Astrocyte (in vitro differentiated cells and primary cell): ENCODE results near the gene LAMB4. TPM values are rescaled to one million over a fixed set of nuclear protein-coding genes. Genes with fewer than 3 reads are reported as not detected.

ENCODE experiments used
- DNase-seq: peaks from one replicate; pipeline ENCODE4 v3.0.0-alpha.2; 2010; ENCODE audit warnings: low read depth
- FAIRE-seq: peaks from 2 replicates; lab custom pipeline; 2011; peaks lifted over from hg19 to GRCh38; lab: Jason Lieb, UNC
- H2AFZ ChIP-seq: 2 replicates; pipeline ENCODE4 v1.6.0; 2012; ENCODE audit warnings: low read depth, low read length, inconsistent platforms
- H3K27ac ChIP-seq: 2 replicates; pipeline ENCODE4 v1.5.1; 2011; ENCODE audit warnings: low read depth, low read length, inconsistent platforms
- H3K27me3 ChIP-seq: 2 replicates; pipeline ENCODE4 v1.6.0; 2011; ENCODE audit warnings: low read length, inconsistent platforms; ENCODE audit not compliant: insufficient read depth
- H3K36me3 ChIP-seq: 2 replicates; pipeline ENCODE4 v1.5.1; 2011; ENCODE audit warnings: low read length, inconsistent platforms; ENCODE audit not compliant: insufficient read depth
- H3K4me1 ChIP-seq: 2 replicates; pipeline ENCODE4 v1.5.1; 2011; ENCODE audit warnings: low read length, inconsistent platforms; ENCODE audit not compliant: insufficient read depth
- H3K4me2 ChIP-seq: 2 replicates; pipeline ENCODE4 v1.6.0; 2012; ENCODE audit warnings: low read length, inconsistent platforms
- H3K4me3 ChIP-seq: 2 replicates; pipeline ENCODE4 v1.5.1; 2011; ENCODE audit warnings: low read depth, mild to moderate bottlenecking, low read length, inconsistent platforms; ENCODE audit not compliant: insufficient read depth
- H3K79me2 ChIP-seq: 2 replicates; pipeline ENCODE4 v1.6.0; 2012; ENCODE audit warnings: mild to moderate bottlenecking, low read length, inconsistent platforms; ENCODE audit not compliant: insufficient read depth
- H3K9ac ChIP-seq: 2 replicates; pipeline ENCODE4 v1.6.0; 2012; ENCODE audit warnings: mild to moderate bottlenecking, low read length, inconsistent platforms
- H3K9me3 ChIP-seq: 2 replicates; pipeline ENCODE4 v1.5.1; 2012; ENCODE audit warnings: low read depth, mild to moderate bottlenecking, low read length, inconsistent platforms; ENCODE audit not compliant: insufficient read depth
- H4K20me1 ChIP-seq: 2 replicates; pipeline ENCODE4 v1.6.0; 2012; ENCODE audit warnings: low read length, inconsistent platforms; ENCODE audit not compliant: insufficient read depth
- H3K27ac Mint-ChIP-seq: one replicate; pipeline ENCODE4 v1.8.0; 2021; ENCODE audit warnings: mild to moderate bottlenecking, mixed read lengths; ENCODE audit not compliant: unreplicated experiment
- H3K27me3 Mint-ChIP-seq: one replicate; pipeline ENCODE4 v1.8.0; 2021; ENCODE audit warnings: low read depth, mixed read lengths; ENCODE audit not compliant: unreplicated experiment
- H3K36me3 Mint-ChIP-seq: one replicate; pipeline ENCODE4 v1.8.0; 2021; ENCODE audit warnings: low read depth, mixed read lengths; ENCODE audit not compliant: unreplicated experiment
- H3K4me1 Mint-ChIP-seq: one replicate; pipeline ENCODE4 v1.8.0; 2021; ENCODE audit warnings: low read depth, mixed read lengths; ENCODE audit not compliant: unreplicated experiment
- H3K4me3 Mint-ChIP-seq: one replicate; pipeline ENCODE4 v1.8.0; 2021; ENCODE audit warnings: mild to moderate bottlenecking, moderate library complexity, mixed read lengths; ENCODE audit not compliant: unreplicated experiment
- H3K9me3 Mint-ChIP-seq: one replicate; pipeline ENCODE4 v1.8.0; 2021; ENCODE audit warnings: mild to moderate bottlenecking, mixed read lengths; ENCODE audit not compliant: unreplicated experiment
- EZH2 ChIP-seq: IDR thresholded peaks from 2 replicates; pipeline ENCODE4 v1.6.1; 2012; ENCODE audit warnings: mild to moderate bottlenecking, low read length, inconsistent platforms; ENCODE audit not compliant: insufficient read depth
- total RNA-seq: library from RNA; stranded (reverse); gene quantifications from 2 replicates; pipeline ENCODE4 v1.2.1, GENCODE V29; 2021
- TF ChIP-seq, protein P1 (sequence below): IDR thresholded peaks from 2 replicates; pipeline ENCODE4 v1.5.1; 2011; ENCODE audit warnings: low read depth, mild to moderate bottlenecking, inconsistent platforms, low read length, moderate library complexity; ENCODE audit not compliant: insufficient read depth

The LAMB4 gene
- total RNA-seq, 1 donor from 2014 or later, result 0.16 TPM

DNA sequence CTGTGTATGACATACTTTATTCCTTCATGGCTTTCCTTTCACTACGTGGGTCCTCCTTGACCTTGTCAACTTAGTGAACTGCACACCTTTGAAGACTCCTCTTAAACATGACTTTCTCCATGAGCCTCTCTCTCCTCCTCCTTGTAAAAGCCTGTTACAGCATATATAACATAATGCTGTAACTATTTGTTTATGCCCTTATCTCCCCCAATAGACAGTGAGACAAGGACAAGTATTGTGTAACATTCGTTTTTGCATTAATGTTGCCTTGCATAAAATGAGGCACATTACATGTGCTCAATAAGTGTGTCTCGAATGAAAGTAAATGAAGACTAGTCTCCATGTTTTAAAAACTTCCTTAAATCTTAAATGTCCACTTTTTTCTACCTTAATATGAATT lies 122.9 kb downstream of the LAMB4 start:
- Mint-ChIP-seq H3K4me3 (no peak overlapping the region), H3K27me3 (peaks cover 16% of the 10 kb centered on the region), H3K9me3 (peaks cover 2% of the 10 kb centered on the region), H3K36me3 (no peaks in the 10 kb centered on the region), H3K4me1 (peaks cover 10% of the 10 kb centered on the region), H3K27ac (no peak overlapping the region)
- peaks cover 14% of the 10 kb centered on the region for H3K4me1 ChIP-seq
- no peak overlapping the region for H3K4me2 ChIP-seq
- H3K4me3 ChIP-seq, result no peak overlapping the region
- no peak for DNase-seq
- no peaks in the 10 kb centered on the region for H3K27me3 ChIP-seq
- TF ChIP-seq, protein P1, sequence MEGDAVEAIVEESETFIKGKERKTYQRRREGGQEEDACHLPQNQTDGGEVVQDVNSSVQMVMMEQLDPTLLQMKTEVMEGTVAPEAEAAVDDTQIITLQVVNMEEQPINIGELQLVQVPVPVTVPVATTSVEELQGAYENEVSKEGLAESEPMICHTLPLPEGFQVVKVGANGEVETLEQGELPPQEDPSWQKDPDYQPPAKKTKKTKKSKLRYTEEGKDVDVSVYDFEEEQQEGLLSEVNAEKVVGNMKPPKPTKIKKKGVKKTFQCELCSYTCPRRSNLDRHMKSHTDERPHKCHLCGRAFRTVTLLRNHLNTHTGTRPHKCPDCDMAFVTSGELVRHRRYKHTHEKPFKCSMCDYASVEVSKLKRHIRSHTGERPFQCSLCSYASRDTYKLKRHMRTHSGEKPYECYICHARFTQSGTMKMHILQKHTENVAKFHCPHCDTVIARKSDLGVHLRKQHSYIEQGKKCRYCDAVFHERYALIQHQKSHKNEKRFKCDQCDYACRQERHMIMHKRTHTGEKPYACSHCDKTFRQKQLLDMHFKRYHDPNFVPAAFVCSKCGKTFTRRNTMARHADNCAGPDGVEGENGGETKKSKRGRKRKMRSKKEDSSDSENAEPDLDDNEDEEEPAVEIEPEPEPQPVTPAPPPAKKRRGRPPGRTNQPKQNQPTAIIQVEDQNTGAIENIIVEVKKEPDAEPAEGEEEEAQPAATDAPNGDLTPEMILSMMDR, result no peak
- no peak for TF ChIP-seq EZH2
- H3K79me2 ChIP-seq, result peaks cover 6% of the 10 kb centered on the region
- FAIRE-seq, result no peak
- H3K27ac ChIP-seq, result no peak overlapping the region
- H3K9me3 ChIP-seq, result no peaks in the 10 kb centered on the region
- no peak overlapping the region for H2AFZ ChIP-seq
- no peak overlapping the region for H3K9ac ChIP-seq
- no peaks in the 10 kb centered on the region for H4K20me1 ChIP-seq
- H3K36me3 ChIP-seq, result no peaks in the 10 kb centered on the region

DNA sequence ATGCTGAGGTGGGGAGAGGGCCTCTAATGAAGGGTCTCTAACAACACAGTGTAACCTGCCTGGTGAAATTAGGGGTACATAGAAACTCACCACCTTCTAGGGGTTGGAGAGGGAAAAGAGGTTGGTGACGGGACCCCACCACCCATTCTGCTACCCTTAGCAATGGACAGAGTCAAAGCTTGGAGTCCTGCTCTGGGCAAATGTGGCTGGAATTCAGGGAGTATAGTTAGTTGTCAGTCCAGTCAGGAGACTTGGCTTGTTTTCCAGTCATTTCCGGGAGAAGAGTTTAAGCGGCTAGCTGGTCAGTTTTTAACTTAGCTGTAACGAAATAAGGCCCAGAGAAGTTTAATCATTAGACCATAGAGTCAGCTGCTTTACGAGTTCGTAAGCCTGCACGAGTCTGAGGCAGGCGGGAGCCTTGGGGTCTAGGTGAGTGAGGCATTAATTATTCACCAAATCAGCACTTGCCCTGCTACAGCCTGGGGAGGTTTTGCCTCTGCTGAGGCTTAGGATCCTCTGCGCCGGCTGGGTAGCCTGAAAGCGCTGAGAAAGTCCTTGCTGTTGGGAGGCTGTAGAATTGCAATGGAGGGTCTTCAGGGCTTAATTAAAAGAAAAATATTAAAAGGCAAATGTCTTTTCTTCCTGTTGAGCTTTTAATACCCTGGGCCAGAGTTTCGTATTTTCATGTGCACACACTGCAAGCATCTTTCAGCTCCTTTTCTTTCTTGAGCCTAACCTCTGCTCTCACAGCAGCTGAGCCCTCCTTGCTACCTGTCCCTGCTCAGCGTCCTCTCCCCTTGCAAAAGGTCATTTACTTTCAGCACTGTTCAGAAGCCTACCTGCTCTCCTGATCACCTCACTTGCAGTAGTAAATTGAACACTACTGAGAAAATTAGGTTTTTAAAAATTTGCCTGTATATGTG lies 125.7 kb downstream of the LAMB4 start:
- peak overlapping the region; percentile 95 for H3K4me2 ChIP-seq
- FAIRE-seq (no peak), DNase-seq (peak; percentile 83)
- no peaks in the 10 kb centered on the region for H3K27me3 ChIP-seq
- peak overlapping the region; percentile 48 for H3K27ac ChIP-seq
- peaks cover 29% of the 10 kb centered on the region for H3K4me1 ChIP-seq
- peaks cover 10% of the 10 kb centered on the region for H3K36me3 Mint-ChIP-seq
- peaks cover 8% of the 10 kb centered on the region for H3K4me1 Mint-ChIP-seq
- H3K4me3 Mint-ChIP-seq, result peak overlapping the region; percentile 79
- H3K9ac ChIP-seq, result peak overlapping the region; percentile 24
- H3K79me2 ChIP-seq, result peaks cover 34% of the 10 kb centered on the region
- H3K9me3 Mint-ChIP-seq, result peaks cover 2% of the 10 kb centered on the region
- H3K27me3 Mint-ChIP-seq, result peaks cover 16% of the 10 kb centered on the region
- no peaks in the 10 kb centered on the region for H3K9me3 ChIP-seq
- peaks cover 13% of the 10 kb centered on the region for H4K20me1 ChIP-seq
- H3K4me3 ChIP-seq, result no peak overlapping the region
- TF ChIP-seq EZH2, result no peak
- TF ChIP-seq, protein P1, result no peak
- peaks cover 10% of the 10 kb centered on the region for H3K36me3 ChIP-seq
- no peak overlapping the region for H2AFZ ChIP-seq
- H3K27ac Mint-ChIP-seq, result peak overlapping the region; percentile 70

DNA sequence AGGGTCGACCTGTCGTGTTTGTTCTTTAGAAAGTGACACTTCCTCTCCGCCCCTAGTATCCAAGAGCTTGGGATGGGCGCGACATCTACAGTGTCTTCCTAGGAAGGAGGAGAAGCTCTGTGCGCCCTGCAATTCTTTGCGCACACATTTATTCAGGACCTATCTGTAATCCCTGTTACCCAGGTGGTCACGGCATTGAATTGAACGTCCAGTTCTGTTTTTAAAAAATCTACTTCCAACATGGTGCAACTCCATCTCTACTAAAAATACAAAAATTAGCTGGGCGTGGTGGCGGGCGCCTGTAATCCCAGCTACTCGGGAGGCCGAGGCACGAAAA lies 126.6 kb downstream of the LAMB4 start:
- H3K27me3 Mint-ChIP-seq, result peaks cover 16% of the 10 kb centered on the region
- Histone ChIP-seq H3K79me2 (peaks cover 43% of the 10 kb centered on the region), H3K9ac (peak overlapping the region; percentile 95), H3K27ac (peak overlapping the region; percentile 91), H3K4me3 (peak overlapping the region; percentile 90), H2AFZ (peak overlapping the region; percentile 64), H3K9me3 (no peaks in the 10 kb centered on the region), H3K4me1 (peaks cover 38% of the 10 kb centered on the region), H3K27me3 (no peaks in the 10 kb centered on the region), H3K36me3 (peaks cover 19% of the 10 kb centered on the region), H3K4me2 (peak overlapping the region; percentile 95), H4K20me1 (peaks cover 13% of the 10 kb centered on the region)
- H3K36me3 Mint-ChIP-seq, result peaks cover 10% of the 10 kb centered on the region
- FAIRE-seq (no peak), DNase-seq (no peak)
- TF ChIP-seq EZH2, result no peak
- TF ChIP-seq, protein P1, result no peak
- H3K4me1 Mint-ChIP-seq, result peaks cover 17% of the 10 kb centered on the region
- peak overlapping the region; percentile 79 for H3K4me3 Mint-ChIP-seq
- H3K9me3 Mint-ChIP-seq, result peaks cover 2% of the 10 kb centered on the region
- peak overlapping the region; percentile 70 for H3K27ac Mint-ChIP-seq
